Endodermal cell (in vitro differentiated cells): ENCODE measurements around the gene BRK1. TPM values are rescaled to one million over a fixed set of nuclear protein-coding genes. Genes with fewer than 3 reads are reported as not detected.

Source experiments
- DNase-seq: peaks from one replicate; pipeline ENCODE4 v3.0.0-alpha.2; 2017
- H3K27ac ChIP-seq: 2 replicates; pipeline ENCODE4 v1.5.1; 2013; ENCODE audit warnings: mild to moderate bottlenecking, low read depth, low read length, moderate library complexity
- H3K27me3 ChIP-seq: 2 replicates; pipeline ENCODE4 v1.6.1; 2013; ENCODE audit warnings: mild to moderate bottlenecking, low read length, moderate library complexity; ENCODE audit not compliant: insufficient read depth, control insufficient read depth, poor library complexity, severe bottlenecking
- H3K36me3 ChIP-seq: 2 replicates; pipeline ENCODE4 v1.7.0; 2013; ENCODE audit warnings: mild to moderate bottlenecking, low read length, moderate library complexity; ENCODE audit not compliant: control insufficient read depth, insufficient read depth
- H3K4me1 ChIP-seq: one replicate; pipeline ENCODE4 v1.7.0; 2013; ENCODE audit warnings: low read length; ENCODE audit not compliant: control insufficient read depth, insufficient read depth
- H3K4me3 ChIP-seq: 2 replicates; pipeline ENCODE4 v1.5.1; 2013; ENCODE audit warnings: mild to moderate bottlenecking, low read length, moderate library complexity
- H3K9ac ChIP-seq: 2 replicates; pipeline ENCODE4 v1.6.1; 2013; ENCODE audit warnings: mild to moderate bottlenecking, low read length, moderate library complexity; ENCODE audit not compliant: poor library complexity, severe bottlenecking; ENCODE audit errors: extremely low read depth
- H3K9me3 ChIP-seq: 2 replicates; pipeline ENCODE4 v1.6.1; 2013; ENCODE audit warnings: mild to moderate bottlenecking, low read length, moderate library complexity; ENCODE audit not compliant: control insufficient read depth
- H3K27ac Mint-ChIP-seq: 2 replicates; pipeline ENCODE4 v1.8.0; 2020; ENCODE audit warnings: mixed read lengths
- H3K27me3 Mint-ChIP-seq: 2 replicates; pipeline ENCODE4 v1.8.0; 2021; ENCODE audit warnings: mild to moderate bottlenecking, mixed read lengths; ENCODE audit not compliant: insufficient read depth
- H3K36me3 Mint-ChIP-seq: 2 replicates; pipeline ENCODE4 v1.8.0; 2020; ENCODE audit warnings: low read depth, mixed read lengths
- H3K4me1 Mint-ChIP-seq: 2 replicates; pipeline ENCODE4 v1.8.0; 2020; ENCODE audit warnings: mixed read lengths
- H3K4me3 Mint-ChIP-seq: 2 replicates; pipeline ENCODE4 v1.8.0; 2020; ENCODE audit warnings: mild to moderate bottlenecking, moderate library complexity, mixed read lengths
- H3K9me3 Mint-ChIP-seq: 2 replicates; pipeline ENCODE4 v1.8.0; 2020; ENCODE audit warnings: mild to moderate bottlenecking, mixed read lengths
- WGBS, 2 experiments: methylation state at CpG; one replicate each; pipeline versions ENCODE4 v1.1.5 to v1.1.7; 2013; ENCODE audit warnings: missing lambda C conversion rate in 2 of 2, mixed read lengths in 1 of 2; ENCODE audit not compliant: insufficient coverage in 1 of 2, insufficient read length in 1 of 2; 5-methylcytosine and 5-hydroxymethylcytosine counted together
- total RNA-seq, 2 donors: library from RNA; stranded (reverse); fragmentation: NEBNext Ultra II Directional in 1 of 2; extraction: Animal tissue kit (Norgen Biotek cat#: 25700) in 1 of 2; gene quantifications; 2 replicates in 1 of 2; 3 replicates in 1 of 2; pipeline ENCODE4 v1.2.1, GENCODE V29; 2021
- TF ChIP-seq, protein P1 (sequence below): fragments of 200-600 bp; sonication (generic); conservative IDR thresholded peaks from 2 replicates; pipeline ENCODE4 v1.5.0; 2021; ENCODE audit warnings: antibody characterized with exemption, mild to moderate bottlenecking

Gene BRK1
- total RNA-seq, 2 donors from 2014 or later = 110 to 116 TPM

DNA sequence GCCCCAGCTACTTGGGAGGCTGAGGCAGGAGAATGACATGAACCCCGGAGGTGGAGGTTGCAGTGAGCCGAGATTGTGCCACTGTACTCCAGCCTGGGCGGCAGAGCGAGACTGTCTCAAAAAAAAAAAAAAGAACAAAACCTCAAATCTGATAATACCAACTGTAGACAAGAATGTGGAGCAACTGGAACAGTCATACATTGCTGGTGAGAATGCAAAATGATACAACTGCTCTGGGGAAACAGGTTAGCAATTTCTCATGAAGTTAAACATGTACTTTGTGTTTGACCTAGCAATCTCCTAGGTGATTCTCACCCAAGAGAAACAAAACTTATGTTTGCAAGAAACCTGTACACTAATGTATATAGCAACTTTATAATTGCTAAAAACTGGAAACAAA is 21.7 kb downstream of the BRK1 start:
- Mint-ChIP-seq H3K4me3 (no peak overlapping the region), H3K36me3 (no peaks in the 10 kb centered on the region), H3K27me3 (no peaks in the 10 kb centered on the region), H3K27ac (no peak overlapping the region), H3K4me1 (no peaks in the 10 kb centered on the region), H3K9me3 (peaks cover 5% of the 10 kb centered on the region)
- WGBS, 2 experiments = 98% methylated on average over 4 of the region's 4 CpGs; no CpG with 5 or more reads in 1 of the 2 experiments
- Histone ChIP-seq H3K9ac (no peak overlapping the region), H3K9me3 (no peaks in the 10 kb centered on the region), H3K4me1 (no peaks in the 10 kb centered on the region), H3K36me3 (no peaks in the 10 kb centered on the region), H3K4me3 (no peak overlapping the region), H3K27ac (no peak overlapping the region), H3K27me3 (no peaks in the 10 kb centered on the region)
- TF ChIP-seq, protein P1, sequence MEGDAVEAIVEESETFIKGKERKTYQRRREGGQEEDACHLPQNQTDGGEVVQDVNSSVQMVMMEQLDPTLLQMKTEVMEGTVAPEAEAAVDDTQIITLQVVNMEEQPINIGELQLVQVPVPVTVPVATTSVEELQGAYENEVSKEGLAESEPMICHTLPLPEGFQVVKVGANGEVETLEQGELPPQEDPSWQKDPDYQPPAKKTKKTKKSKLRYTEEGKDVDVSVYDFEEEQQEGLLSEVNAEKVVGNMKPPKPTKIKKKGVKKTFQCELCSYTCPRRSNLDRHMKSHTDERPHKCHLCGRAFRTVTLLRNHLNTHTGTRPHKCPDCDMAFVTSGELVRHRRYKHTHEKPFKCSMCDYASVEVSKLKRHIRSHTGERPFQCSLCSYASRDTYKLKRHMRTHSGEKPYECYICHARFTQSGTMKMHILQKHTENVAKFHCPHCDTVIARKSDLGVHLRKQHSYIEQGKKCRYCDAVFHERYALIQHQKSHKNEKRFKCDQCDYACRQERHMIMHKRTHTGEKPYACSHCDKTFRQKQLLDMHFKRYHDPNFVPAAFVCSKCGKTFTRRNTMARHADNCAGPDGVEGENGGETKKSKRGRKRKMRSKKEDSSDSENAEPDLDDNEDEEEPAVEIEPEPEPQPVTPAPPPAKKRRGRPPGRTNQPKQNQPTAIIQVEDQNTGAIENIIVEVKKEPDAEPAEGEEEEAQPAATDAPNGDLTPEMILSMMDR = no peak
- DNase-seq = no peak

DNA sequence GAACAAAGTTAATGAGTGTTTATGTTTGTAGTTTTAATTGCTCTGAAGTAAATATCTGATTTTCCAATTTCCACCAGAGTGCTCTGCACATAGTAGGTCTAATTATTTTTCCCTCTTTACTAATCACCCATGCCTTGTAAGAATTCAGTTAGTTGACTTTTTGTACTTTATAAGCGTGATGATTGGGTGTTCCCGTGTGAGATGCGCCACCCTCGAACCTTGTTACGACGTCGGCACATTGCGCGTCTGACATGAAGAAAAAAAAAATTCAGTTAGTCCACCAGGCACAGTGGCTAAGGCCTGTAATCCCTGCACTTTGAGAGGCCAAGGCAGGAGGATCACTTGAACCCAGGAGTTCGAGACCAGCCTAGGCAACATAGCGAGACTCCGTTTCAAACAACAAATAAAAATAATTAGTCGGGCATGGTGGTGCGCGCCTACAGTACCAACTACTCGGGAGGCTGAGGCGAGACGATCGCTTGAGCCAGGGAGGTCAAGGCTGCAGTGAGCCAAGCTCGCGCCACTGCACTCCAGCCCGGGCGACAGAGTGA is 25.6 kb downstream of the BRK1 start:
- peaks cover 11% of the 10 kb centered on the region for H3K4me1 Mint-ChIP-seq
- TF ChIP-seq, protein P1 = no peak
- H3K4me3 Mint-ChIP-seq = peak overlapping the region; percentile 81
- Histone ChIP-seq H3K27ac (no peak overlapping the region), H3K9me3 (no peaks in the 10 kb centered on the region), H3K4me1 (no peaks in the 10 kb centered on the region), H3K4me3 (peak overlapping the region; percentile 79), H3K27me3 (no peaks in the 10 kb centered on the region), H3K9ac (no peak overlapping the region), H3K36me3 (peaks cover 15% of the 10 kb centered on the region)
- no peaks in the 10 kb centered on the region for H3K27me3 Mint-ChIP-seq
- H3K9me3 Mint-ChIP-seq = peaks cover under 1% of the 10 kb centered on the region
- no peak overlapping the region for H3K27ac Mint-ChIP-seq
- WGBS, 2 experiments = 94% methylated on average over 19 to 23 of the region's 23 CpGs
- no peak for DNase-seq
- H3K36me3 Mint-ChIP-seq = peaks cover 14% of the 10 kb centered on the region

GRCh38 chr3:10142707-10143560 is 27.5 kb downstream of the BRK1 start:
- no peaks in the 10 kb centered on the region for H3K4me1 ChIP-seq
- TF ChIP-seq, protein P1 = no peak
- WGBS, 2 experiments = 90 to 95% methylated on average over 26 to 29 of the region's 29 CpGs
- Mint-ChIP-seq H3K4me1 (peaks cover 11% of the 10 kb centered on the region), H3K27ac (peak overlapping the region; percentile 77), H3K4me3 (peak overlapping the region; percentile 81), H3K9me3 (no peaks in the 10 kb centered on the region), H3K27me3 (no peaks in the 10 kb centered on the region), H3K36me3 (peaks cover 24% of the 10 kb centered on the region)
- no peak overlapping the region for H3K27ac ChIP-seq
- H3K27me3 ChIP-seq = no peaks in the 10 kb centered on the region
- H3K9me3 ChIP-seq = no peaks in the 10 kb centered on the region
- H3K36me3 ChIP-seq = peaks cover 21% of the 10 kb centered on the region
- H3K4me3 ChIP-seq = peak overlapping the region; percentile 79
- peak overlapping the region; percentile 65 for H3K9ac ChIP-seq
- peak; percentile 56 for DNase-seq
